ENCODE results near the gene FN1. TPM values are rescaled to one million over a fixed set of nuclear protein-coding genes. Genes with fewer than 3 reads are reported as not detected.
"Not testable (repeated sequence)": the region's sequence is repeated elsewhere in the genome, so short reads cannot be mapped to it uniquely, and the experiment has no call there.

FN1 gene
- total RNA-seq, 1 donor from 2014 or later, result 226 TPM

- no peak for DNase-seq (ENCODE audit: low read depth in 2 of 2)
Observed at GRCh38 chr2:215347878-215348277, 88.0 kb downstream of the FN1 start.

GRCh38 chr2:215338883-215339679, 96.8 kb downstream of the FN1 start:
- no peak for DNase-seq (ENCODE audit: low read depth in 2 of 2)

GRCh38 chr2:215332872-215333595, 102.8 kb downstream of the FN1 start:
- no peak for DNase-seq (ENCODE audit: low read depth in 2 of 2)

DNA sequence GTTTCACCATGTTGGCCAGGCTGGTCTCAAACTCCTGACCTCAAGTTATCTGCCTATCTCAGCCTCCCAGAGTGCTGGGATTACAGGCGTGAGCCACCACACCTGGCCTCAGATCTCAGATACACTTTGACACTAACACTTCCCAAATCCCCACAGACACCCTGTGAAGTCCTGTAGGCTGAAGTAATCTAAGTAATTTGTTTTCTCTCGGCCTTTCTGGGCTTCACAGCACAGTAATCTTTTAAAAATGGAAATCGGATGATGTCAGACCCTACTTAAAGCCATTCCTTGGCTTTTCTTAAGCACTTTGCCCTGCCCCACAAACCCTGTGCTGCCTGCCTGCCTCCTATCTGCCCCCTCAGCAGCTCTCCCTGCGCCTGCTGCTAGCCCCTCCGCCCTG, 107.8 kb downstream of the FN1 start:
- no peak for DNase-seq (ENCODE audit: low read depth in 2 of 2)

- no peak for DNase-seq (ENCODE audit: low read depth in 2 of 2)
Observed at GRCh38 chr2:215324811-215325210, 111.1 kb downstream of the FN1 start.

DNA sequence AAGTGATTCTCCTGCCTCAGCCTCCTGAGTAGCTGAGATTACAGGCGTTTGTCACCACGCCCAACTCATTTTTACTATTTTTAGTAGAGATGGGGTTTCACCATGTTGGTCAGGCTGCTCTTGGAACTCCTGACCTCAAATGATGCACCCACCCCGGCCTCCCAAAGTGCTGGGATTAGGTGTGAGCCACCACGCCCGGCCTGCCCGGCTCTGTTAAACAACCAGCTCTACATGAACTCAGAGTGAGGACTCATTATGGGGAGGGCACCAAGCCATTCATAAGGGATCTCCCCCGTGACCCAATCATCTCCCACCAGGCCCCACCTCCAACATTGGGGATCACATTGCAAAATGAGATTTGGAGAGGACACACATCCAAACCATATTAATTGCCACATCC, 115.2 kb downstream of the FN1 start:
- DNase-seq (ENCODE audit: low read depth in 2 of 2), result no peak

- DNase-seq (ENCODE audit: low read depth in 2 of 2), result no peak
Observed at GRCh38 chr2:215320102-215320501, 115.8 kb downstream of the FN1 start.

GRCh38 chr2:215319500-215319899, 116.4 kb downstream of the FN1 start:
- DNase-seq (ENCODE audit: low read depth in 2 of 2), result no peak

DNA sequence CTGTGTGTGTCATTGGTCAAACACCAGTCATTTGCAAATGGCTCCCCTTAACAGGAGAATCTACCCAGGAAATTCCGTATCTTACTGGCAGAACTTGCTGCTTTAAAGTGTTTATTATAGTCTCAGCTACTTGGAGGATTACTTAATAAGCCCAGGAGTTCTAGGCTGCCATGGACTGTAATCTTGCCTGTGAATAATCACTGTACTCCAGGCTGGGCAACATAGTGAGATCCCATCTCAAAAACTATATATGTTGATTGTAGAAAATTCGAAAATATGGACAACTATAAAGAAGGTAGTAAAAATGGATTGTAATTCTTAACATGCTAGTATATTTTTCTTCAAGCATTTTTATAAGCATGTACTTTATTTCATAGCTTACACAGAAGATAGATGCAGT, 119.5 kb downstream of the FN1 start:
- no peak for DNase-seq (ENCODE audit: low read depth in 2 of 2)

- no peak for DNase-seq (ENCODE audit: low read depth in 2 of 2)
Observed at GRCh38 chr2:215315301-215315700, 120.6 kb downstream of the FN1 start.

DNA sequence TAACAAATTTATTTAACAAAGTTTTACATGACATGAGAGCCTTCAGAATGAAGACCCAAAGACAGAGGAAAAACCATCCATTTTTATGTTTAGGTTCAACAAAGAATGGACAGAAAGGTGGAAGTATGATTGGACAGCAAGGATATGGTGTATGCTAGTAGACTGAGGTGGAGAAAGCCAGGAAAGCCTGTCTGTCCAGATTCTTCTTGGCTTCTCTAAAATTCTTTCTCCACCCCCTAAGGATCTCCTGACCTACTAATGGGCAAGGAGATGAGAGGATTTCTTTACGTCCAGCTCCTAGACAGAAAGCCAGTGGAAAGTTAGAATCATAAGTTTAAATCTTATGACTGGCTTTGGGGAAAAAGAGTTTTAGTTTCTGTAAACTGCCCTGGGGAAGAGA, 121.0 kb downstream of the FN1 start:
- DNase-seq (ENCODE audit: low read depth in 2 of 2), result no peak

GRCh38 chr2:215313255-215313613, 122.6 kb downstream of the FN1 start:
- no peak for DNase-seq (ENCODE audit: low read depth in 2 of 2)

DNA sequence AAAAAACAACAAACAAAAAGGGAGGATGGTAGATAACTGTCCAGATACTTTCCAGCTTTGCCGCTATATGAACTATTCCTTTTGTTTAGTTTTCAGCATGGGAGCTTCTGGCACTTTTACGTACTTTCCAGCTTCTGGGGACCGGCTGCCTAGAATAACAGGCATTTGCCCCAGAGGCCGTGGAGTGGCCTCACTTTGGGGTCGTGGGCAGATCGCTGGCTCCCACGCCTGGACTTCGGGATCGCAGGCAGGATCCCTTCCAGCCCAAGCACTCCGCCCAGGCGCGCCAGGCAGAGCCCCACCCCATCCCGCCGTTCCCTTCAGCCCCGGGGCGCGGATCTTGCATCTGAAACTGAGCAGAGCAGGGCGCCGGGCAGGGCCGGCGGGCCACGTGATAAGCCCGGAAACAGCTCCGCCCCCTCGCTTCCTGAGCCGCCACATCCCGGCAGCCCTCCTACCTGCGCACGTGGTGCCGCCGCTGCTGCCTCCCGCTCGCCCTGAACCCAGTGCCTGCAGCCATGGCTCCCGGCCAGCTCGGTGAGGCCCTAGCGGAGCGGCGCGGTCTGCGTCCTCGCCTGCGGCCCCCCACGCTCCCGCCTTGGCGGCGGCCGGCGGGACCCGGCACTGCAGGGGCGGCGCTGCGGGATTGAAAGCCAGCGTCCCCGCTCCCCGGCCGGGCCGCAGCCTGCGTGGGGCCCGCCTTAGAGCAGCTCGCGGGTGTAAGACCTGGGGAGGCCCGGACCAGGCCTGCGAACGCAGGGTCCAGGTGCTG, 124.1 kb downstream of the FN1 start, which contains the start of gene ATIC:
Gene ATIC (plus strand): TSS at position 435 of the 772 bp plus-strand sequence. CDS start 84 bp downstream, at position 519.
- peak; percentile 72 to 93 for DNase-seq (ENCODE audit: low read depth in 2 of 2)

GRCh38 chr2:215311259-215311624, 124.6 kb downstream of the FN1 start:
- DNase-seq (ENCODE audit: low read depth in 2 of 2), result not testable (repeated sequence)

Other genes starting within 250 kb of the FN1 start
- gene ATIC, start 124.0 kb downstream of the FN1 start, total RNA-seq, result 14.9 and 15.4 TPM in 2 replicates

Measured in dermis microvascular lymphatic vessel endothelial cell (primary cell).